IMR-90 (cell line): ENCODE results near the gene MRPL10. TPM values are rescaled to one million over a fixed set of nuclear protein-coding genes. Genes with fewer than 3 reads are reported as not detected.

Source experiments
- ATAC-seq: fragments of 200-7000 bp; cut with Tn5 transposase; 2 replicates; pipeline ENCODE4 v1.9.1; 2020; ENCODE audit warnings: low read depth, mild to moderate bottlenecking, moderate library complexity
- BruUV-seq: library from RNA; stranded (reverse); fragments of 400-500 nt; replicated peaks from 2 replicates; lab custom pipeline; 2021; lab: Mats Ljungman, UMichigan
- CTCF ChIA-PET: fragments of 300-600 bp; formaldehyde crosslinking; extraction: SDS; loops from one replicate; lab custom pipeline; 2021; ENCODE audit warnings: antibody characterized with exemption; lab: Yijun Ruan, JAX
- POLR2A ChIA-PET: fragments of 300-600 bp; sonication (Branson Sonifier 250); formaldehyde crosslinking; loops from one replicate; lab custom pipeline; 2022; ENCODE audit warnings: antibody characterized with exemption; ENCODE audit not compliant: unreplicated experiment; lab: Charles Lee
- DNase-seq: peaks from one replicate; pipeline ENCODE4 v3.0.0; 2013
- H2AFZ ChIP-seq: replicated peaks from 2 replicates; pipeline ENCODE3; 2013; ENCODE audit warnings: low read length, mild to moderate bottlenecking; ENCODE audit not compliant: poor library complexity
- H2AK5ac ChIP-seq: 2 replicates; pipeline ENCODE4 v1.6.1; 2013; ENCODE audit warnings: low read depth, low read length, inconsistent platforms
- H2AK9ac ChIP-seq: replicated peaks from 2 replicates; pipeline ENCODE3; 2013; ENCODE audit warnings: mild to moderate bottlenecking, low read depth, low read length, moderate library complexity; ENCODE audit not compliant: poor library complexity
- H2BK120ac ChIP-seq: 2 replicates; pipeline ENCODE4 v1.6.1; 2013; ENCODE audit warnings: low read depth, low read length, inconsistent platforms
- H2BK15ac ChIP-seq: 3 replicates; pipeline ENCODE4 v1.6.1; 2013; ENCODE audit warnings: low read depth, low read length, inconsistent platforms
- H2BK20ac ChIP-seq: 2 replicates; pipeline ENCODE4 v1.6.1; 2013; ENCODE audit warnings: low read depth, mild to moderate bottlenecking, inconsistent platforms, low read length, moderate library complexity
- H2BK5ac ChIP-seq: 2 replicates; pipeline ENCODE4 v1.6.1; 2013; ENCODE audit warnings: mild to moderate bottlenecking, low read depth, low read length, inconsistent platforms; ENCODE audit not compliant: poor library complexity, severe bottlenecking
- H3K14ac ChIP-seq: replicated peaks from 2 replicates; pipeline ENCODE4 v1.6.1; 2013; ENCODE audit warnings: low read depth, low read length, inconsistent platforms
- H3K18ac ChIP-seq: 2 replicates; pipeline ENCODE4 v1.6.1; 2013; ENCODE audit warnings: low read depth, low read length, control low read depth
- H3K23ac ChIP-seq: 2 replicates; pipeline ENCODE4 v1.6.1; 2013; ENCODE audit warnings: low read depth, low read length, inconsistent platforms
- H3K27ac ChIP-seq: 2 replicates; pipeline ENCODE4 v1.5.1; 2013; ENCODE audit warnings: mild to moderate bottlenecking, control low read depth, low read length; ENCODE audit not compliant: insufficient read depth
- H3K27me3 ChIP-seq: 2 replicates; pipeline ENCODE4 v1.6.1; 2013; ENCODE audit warnings: low read length; ENCODE audit not compliant: control insufficient read depth, insufficient read depth
- H3K36me3 ChIP-seq: 2 replicates; pipeline ENCODE4 v1.6.1; 2013; ENCODE audit warnings: low read length, mixed read lengths; ENCODE audit not compliant: control insufficient read depth, insufficient read depth
- H3K4ac ChIP-seq: 2 replicates; pipeline ENCODE4 v1.6.1; 2013; ENCODE audit warnings: low read depth, low read length, inconsistent platforms
- H3K4me1 ChIP-seq: 2 replicates; pipeline ENCODE4 v1.6.1; 2013; ENCODE audit warnings: low read length, mixed read lengths; ENCODE audit not compliant: control insufficient read depth, insufficient read depth
- H3K4me2 ChIP-seq: 2 replicates; pipeline ENCODE4 v1.6.1; 2013; ENCODE audit warnings: low read depth, mild to moderate bottlenecking, control low read depth, low read length, moderate library complexity
- H3K4me3 ChIP-seq: 2 replicates; pipeline ENCODE4 v1.5.1; 2013; ENCODE audit warnings: low read depth, mild to moderate bottlenecking, control low read depth, low read length, moderate library complexity; ENCODE audit not compliant: insufficient read depth
- H3K56ac ChIP-seq: 2 replicates; pipeline ENCODE4 v1.6.1; 2013; ENCODE audit warnings: low read length, inconsistent platforms; ENCODE audit not compliant: insufficient read depth; ENCODE audit errors: extremely low read depth
- H3K79me1 ChIP-seq, 2 experiments: 2 replicates each; pipeline ENCODE4 v1.6.1; 2013; ENCODE audit warnings: low read length in 2 of 2, inconsistent platforms in 1 of 2, low read depth in 1 of 2
- H3K9ac ChIP-seq: 2 replicates; pipeline ENCODE4 v1.6.1; 2013; ENCODE audit warnings: low read depth, low read length, control low read depth
- H3K9me1 ChIP-seq: 2 replicates; pipeline ENCODE4 v1.6.1; 2013; ENCODE audit warnings: low read length, inconsistent platforms; ENCODE audit not compliant: insufficient read depth
- H3K9me3 ChIP-seq: 2 replicates; pipeline ENCODE4 v1.6.1; 2013; ENCODE audit warnings: low read length; ENCODE audit not compliant: control insufficient read depth, insufficient read depth
- H4K20me1 ChIP-seq: 2 replicates; pipeline ENCODE4 v1.6.1; 2013; ENCODE audit warnings: low read length, inconsistent platforms; ENCODE audit not compliant: insufficient read depth
- H4K5ac ChIP-seq: 2 replicates; pipeline ENCODE4 v1.6.1; 2013; ENCODE audit warnings: mild to moderate bottlenecking, low read depth, low read length, control low read depth
- H4K8ac ChIP-seq, 2 experiments: 2 replicates each; pipeline ENCODE4 v1.6.1; 2013; ENCODE audit warnings: low read depth in 2 of 2, low read length in 2 of 2, control low read depth in 1 of 2, inconsistent platforms in 1 of 2
- H4K91ac ChIP-seq: 2 replicates; pipeline ENCODE4 v1.6.1; 2013; ENCODE audit warnings: low read depth, low read length, inconsistent platforms; ENCODE audit not compliant: insufficient read depth
- BHLHE40 ChIP-seq: fragments of 150-350 bp; IDR thresholded peaks from 2 replicates; pipeline ENCODE4 v1.6.1; 2016; ENCODE audit warnings: mild to moderate bottlenecking, low read depth, low read length
- FOS ChIP-seq: fragments of 150-350 bp; IDR thresholded peaks from 2 replicates; pipeline ENCODE4 v1.6.1; 2016; ENCODE audit warnings: low read depth, low read length
- NFE2L2 ChIP-seq: fragments of 150-350 bp; IDR thresholded peaks from 2 replicates; pipeline ENCODE4 v1.6.1; 2016; ENCODE audit warnings: low read depth, mild to moderate bottlenecking, low read length
- POLR2A ChIP-seq: IDR thresholded peaks from 2 replicates; pipeline ENCODE4 v1.6.1; 2012; ENCODE audit warnings: mild to moderate bottlenecking, low read depth, low read length
- RFX5 ChIP-seq: IDR thresholded peaks from 2 replicates; pipeline ENCODE4 v1.8.0; 2012; ENCODE audit warnings: low read depth, mild to moderate bottlenecking, low read length, moderate library complexity
- WGBS, 2 experiments: methylation state at CpG; one replicate each; pipeline versions ENCODE4 v1.1.5 to v1.1.7; 2013; ENCODE audit warnings: missing lambda C conversion rate in 2 of 2; ENCODE audit not compliant: insufficient read length in 1 of 2; ENCODE audit errors: extremely low coverage in 2 of 2; 5-methylcytosine and 5-hydroxymethylcytosine counted together
- dilution Hi-C: fragments of 300-500 bp; cut with HindIII; formaldehyde crosslinking; loops from one replicate; pipeline ENCODE4 v1.14.3; 2018; ENCODE audit warnings: low sequenced_read_pairs; ENCODE audit not compliant: unreplicated experiment
- in situ Hi-C: fragments of 300-500 bp; cut with MboI; formaldehyde crosslinking; loops from 3 replicates; pipeline ENCODE4 v1.14.3; 2019; ENCODE audit warnings: low sequenced_read_pairs, inconsistent platforms, mixed read lengths
- intact Hi-C: fragments of 100-400 bp; cut with micrococcal nuclease; formaldehyde crosslinking; loops from 2 replicates; pipeline ENCODE4 v1.10.0; 2022
- polyA plus RNA-seq, 3 experiments: library from polyadenylated mRNA; depleted of rRNA; stranded (reverse); fragments of >200 nt; gene quantifications; 2 replicates each; pipeline ENCODE4 v1.2.3, GENCODE V29; 2012; ENCODE audit warnings: low replicate concordance in 1 of 3
- total RNA-seq: library from RNA; depleted of rRNA; stranded (reverse); fragments of >200 nt; gene quantifications from 2 replicates; pipeline ENCODE4 v1.2.3, GENCODE V29; 2012

MRPL10 gene
- total and polyA plus RNA-seq, 2 of the 4 experiments (the other 2 are of a cell fraction), result 32.3 to 61.8 TPM

- dilution Hi-C loops (no loop called here), in situ Hi-C loops (no loop called here), intact Hi-C loops (no loop called here)
- H4K91ac ChIP-seq, result no peak overlapping the region
- H2AK5ac ChIP-seq, result no peak overlapping the region; the same call in 1 of the 2 replicates
- WGBS, 2 experiments, result 61% methylated on average over 6 of the region's 16 CpGs; no CpG with 5 or more reads in 1 of the 2 experiments
- H2BK5ac ChIP-seq, result no peak overlapping the region
- H3K27me3 ChIP-seq, result peaks cover 46% of the 10 kb centered on the region
- no peak overlapping the region for H2BK20ac ChIP-seq
- no TSS peak for BruUV-seq
- ATAC-seq, result no peak
- ChIA-PET POLR2A (interaction anchor here (0.6 kb wide), 1 partner anchor 30 kb away, joined by 4 read pairs; no protein-coding TSS in a partner anchor), CTCF (no interaction called here)
- H3K23ac ChIP-seq, result no peak overlapping the region
- H3K14ac ChIP-seq, result no peak overlapping the region
- H2AFZ ChIP-seq, result no peak overlapping the region
- no peak overlapping the region for H4K5ac ChIP-seq
- H3K36me3 ChIP-seq, result no peaks in the 10 kb centered on the region
- no peak overlapping the region for H3K18ac ChIP-seq
- H3K9me3 ChIP-seq, result no peaks in the 10 kb centered on the region
- peaks cover 3% of the 10 kb centered on the region for H3K9me1 ChIP-seq
- H3K9ac ChIP-seq, result no peak overlapping the region
- H3K4me2 ChIP-seq, result no peak overlapping the region
- DNase-seq, result no peak
- H3K4me1 ChIP-seq, result peaks cover 4% of the 10 kb centered on the region
- no peak overlapping the region for H3K56ac ChIP-seq
- H2BK120ac ChIP-seq, result no peak overlapping the region
- no peak overlapping the region for H3K4me3 ChIP-seq
- H3K4ac ChIP-seq, result no peak overlapping the region
- H3K79me1 ChIP-seq, result no peaks in the 10 kb centered on the region
- TF ChIP-seq BHLHE40 (no peak), POLR2A (no peak), RFX5 (no peak), NFE2L2 (no peak), FOS (no peak)
- H4K20me1 ChIP-seq, result no peaks in the 10 kb centered on the region
- no peak overlapping the region for H4K8ac ChIP-seq
- no peak overlapping the region for H2BK15ac ChIP-seq
- H2AK9ac ChIP-seq, result no peak overlapping the region
- H3K27ac ChIP-seq, result no peak overlapping the region
These were observed 26.5 kb upstream of the MRPL10 start for GRCh38 chr17:47857551-47858455.
